Measurements from ENCODE around the gene GPR155.

The GPR155 gene

DNA sequence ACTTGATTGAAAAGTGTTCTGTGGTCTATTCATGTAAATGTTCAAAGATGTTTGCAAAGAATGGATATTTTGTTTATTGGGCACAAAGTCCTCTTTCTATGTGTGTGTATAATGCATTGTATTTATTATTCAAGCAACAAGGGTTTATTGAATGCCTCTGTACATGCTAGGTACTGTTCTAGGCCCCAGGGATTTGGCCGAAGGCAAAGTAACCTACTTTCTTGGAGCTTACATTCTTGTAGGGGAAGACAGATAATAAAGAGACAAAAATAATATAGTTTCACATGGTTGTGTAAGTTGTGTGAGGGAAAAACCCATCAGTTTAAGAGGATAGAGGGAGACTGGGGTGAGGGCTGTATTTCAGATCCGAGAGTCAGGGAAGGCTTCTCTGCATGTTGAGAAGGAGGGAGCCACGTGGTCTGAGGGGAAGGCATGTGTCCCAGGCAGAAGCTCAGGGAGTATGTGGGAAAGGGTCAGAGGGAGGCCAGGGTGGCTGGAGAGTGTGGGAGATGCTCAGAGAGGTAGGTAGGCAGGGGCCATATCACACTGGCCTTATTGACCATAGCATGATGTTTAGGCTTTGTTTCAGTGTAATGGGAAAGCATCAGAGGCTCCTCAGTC is 40.4 kb upstream of the GPR155 start:
- ChIA-PET CTCF (interaction anchor here (0.7 kb wide), 1 partner anchor 139 kb away, joined by 3 read pairs; no protein-coding TSS in a partner anchor), POLR2A (ENCODE audit: low non-redundant PET) (no interaction called here)
- DNase-seq (ENCODE audit: low spot score), result no peak
- H3K27ac ChIP-seq, result no peak overlapping the region
- TF ChIP-seq, protein P1, sequence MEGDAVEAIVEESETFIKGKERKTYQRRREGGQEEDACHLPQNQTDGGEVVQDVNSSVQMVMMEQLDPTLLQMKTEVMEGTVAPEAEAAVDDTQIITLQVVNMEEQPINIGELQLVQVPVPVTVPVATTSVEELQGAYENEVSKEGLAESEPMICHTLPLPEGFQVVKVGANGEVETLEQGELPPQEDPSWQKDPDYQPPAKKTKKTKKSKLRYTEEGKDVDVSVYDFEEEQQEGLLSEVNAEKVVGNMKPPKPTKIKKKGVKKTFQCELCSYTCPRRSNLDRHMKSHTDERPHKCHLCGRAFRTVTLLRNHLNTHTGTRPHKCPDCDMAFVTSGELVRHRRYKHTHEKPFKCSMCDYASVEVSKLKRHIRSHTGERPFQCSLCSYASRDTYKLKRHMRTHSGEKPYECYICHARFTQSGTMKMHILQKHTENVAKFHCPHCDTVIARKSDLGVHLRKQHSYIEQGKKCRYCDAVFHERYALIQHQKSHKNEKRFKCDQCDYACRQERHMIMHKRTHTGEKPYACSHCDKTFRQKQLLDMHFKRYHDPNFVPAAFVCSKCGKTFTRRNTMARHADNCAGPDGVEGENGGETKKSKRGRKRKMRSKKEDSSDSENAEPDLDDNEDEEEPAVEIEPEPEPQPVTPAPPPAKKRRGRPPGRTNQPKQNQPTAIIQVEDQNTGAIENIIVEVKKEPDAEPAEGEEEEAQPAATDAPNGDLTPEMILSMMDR (conservative IDR thresholded peaks at IDR 0.05; ENCODE audit: low read depth), result no peak

- ChIA-PET CTCF (interaction anchor here (0.8 kb wide), 1 partner anchor 176 kb away, joined by 4 read pairs; no protein-coding TSS in a partner anchor), POLR2A (ENCODE audit: low non-redundant PET) (no interaction called here)
- TF ChIP-seq, protein P1 (conservative IDR thresholded peaks at IDR 0.05; ENCODE audit: low read depth), result no peak
- no peak for DNase-seq (ENCODE audit: low spot score)
- no peak overlapping the region for H3K27ac ChIP-seq
These were observed 37.7 kb upstream of the GPR155 start for GRCh38 chr2:174524527-174524926.

DNA sequence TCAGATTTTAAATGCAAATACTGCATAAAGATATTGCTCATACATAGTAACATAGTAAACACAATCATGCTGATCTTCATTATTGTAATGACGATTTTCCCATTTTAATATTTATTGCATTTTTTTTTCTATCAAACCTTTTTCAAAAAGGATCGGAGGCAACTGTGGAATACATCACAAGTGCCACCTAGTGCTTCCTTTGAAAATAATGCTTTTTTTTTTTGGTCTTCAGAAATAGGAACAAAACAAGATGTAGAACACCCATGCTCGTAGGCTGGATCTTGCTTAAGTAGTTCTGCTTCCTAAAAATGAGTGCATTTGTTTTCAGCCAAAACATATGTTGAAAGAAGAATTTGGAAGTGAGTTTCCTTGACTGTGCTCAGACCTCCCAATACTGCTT is 35.7 kb upstream of the GPR155 start:
- DNase-seq (ENCODE audit: low spot score), result no peak
- no peak overlapping the region for H3K27ac ChIP-seq
- CTCF ChIA-PET, result interaction anchor here (0.6 to 2.4 kb wide), 3 partner anchors 12 to 504 kb away, joined by 4 to 15 read pairs (median 6); no protein-coding TSS in a partner anchor
- POLR2A ChIA-PET (ENCODE audit: low non-redundant PET), result no interaction called here
- TF ChIP-seq, protein P1 (conservative IDR thresholded peaks at IDR 0.05; ENCODE audit: low read depth), result peak; percentile 37

DNA sequence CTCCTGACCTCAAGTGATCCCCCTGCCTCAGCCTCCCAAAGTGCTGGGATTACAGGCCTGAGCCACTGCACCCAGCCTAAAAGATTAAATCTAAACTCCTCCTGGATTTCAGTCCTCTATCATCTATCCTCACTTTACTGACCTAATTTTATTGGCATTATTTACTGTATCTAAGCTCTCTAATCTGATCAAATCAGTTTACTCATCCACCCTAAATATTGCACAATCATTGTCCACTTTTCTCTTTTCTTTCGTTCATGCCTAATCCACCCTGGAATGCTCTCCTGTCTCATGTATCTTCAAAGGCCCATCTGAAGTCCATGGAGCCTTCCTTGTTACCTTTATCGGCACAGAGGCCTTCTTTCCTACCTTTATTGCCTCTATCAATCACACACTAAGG is 31.6 kb upstream of the GPR155 start:
- ChIA-PET CTCF (no interaction called here), POLR2A (ENCODE audit: low non-redundant PET) (no interaction called here)
- no peak for DNase-seq (ENCODE audit: low spot score)
- no peak overlapping the region for H3K27ac ChIP-seq
- TF ChIP-seq, protein P1 (conservative IDR thresholded peaks at IDR 0.05; ENCODE audit: low read depth), result no peak

- H3K27ac ChIP-seq, result no peak overlapping the region
- DNase-seq (ENCODE audit: low spot score), result no peak
- POLR2A ChIA-PET (ENCODE audit: low non-redundant PET), result no interaction called here
- CTCF ChIA-PET, result interaction anchor here (0.6 to 0.7 kb wide), 3 partner anchors 10 to 282 kb away, joined by 3 read pairs; no protein-coding TSS in a partner anchor
- TF ChIP-seq, protein P1 (conservative IDR thresholded peaks at IDR 0.05; ENCODE audit: low read depth), result no peak
These were observed 29.9 kb upstream of the GPR155 start for GRCh38 chr2:174516501-174517378.

GRCh38 chr2:174512345-174512744 is 25.5 kb upstream of the GPR155 start:
- ChIA-PET CTCF (no interaction called here), POLR2A (ENCODE audit: low non-redundant PET) (no interaction called here)
- no peak overlapping the region for H3K27ac ChIP-seq
- DNase-seq (ENCODE audit: low spot score), result no peak
- TF ChIP-seq, protein P1 (conservative IDR thresholded peaks at IDR 0.05; ENCODE audit: low read depth), result no peak

Measured in RWPE1 (cell line).